Measurements from ENCODE around the gene HNRNPLL. TPM values are rescaled to one million over a fixed set of nuclear protein-coding genes. Genes with fewer than 3 reads are reported as not detected.

HNRNPLL gene
- total RNA-seq, 1 experiment from 2014 or later: 43.2 TPM

DNA sequence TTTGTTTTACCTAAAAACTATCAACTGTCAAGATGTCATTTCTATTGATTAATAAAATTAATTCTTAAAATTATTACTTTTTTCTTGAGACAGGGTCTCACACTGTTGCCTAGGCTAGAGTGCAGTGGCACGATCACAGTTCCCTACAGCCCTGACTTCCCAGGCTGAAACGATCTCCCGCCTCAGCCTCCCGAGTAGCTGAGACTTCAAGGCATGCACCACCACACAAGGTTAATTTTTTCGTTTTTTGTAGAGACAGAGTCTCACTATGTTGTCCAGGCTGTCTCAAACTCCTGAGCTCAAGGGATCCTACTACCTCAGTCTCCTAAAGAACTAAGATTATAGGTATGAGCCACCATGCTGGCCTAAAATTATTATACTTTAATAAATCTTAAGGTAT, 18.7 kb downstream of the HNRNPLL start:
- Histone ChIP-seq H3K36me3 (ENCODE audit: control insufficient read depth in 1 of 2, insufficient read depth in 2 of 2, low read length in 2 of 2) (peaks cover 6% of the 10 kb centered on the region in 2 experiments; a peak in 3 of 4 replicates), H3K27me3 (ENCODE audit: insufficient read depth, low read length) (no peaks in the 10 kb centered on the region), H3K9ac (ENCODE audit: low read length) (no peak overlapping the region), H3K4me3 (replicated peaks in 1 of 2; ENCODE audit: low read depth in 1 of 2, low read length in 2 of 2) (no peak overlapping the region), H3K27ac (ENCODE audit: low read depth, low read length) (no peak overlapping the region), H3K9me2 (ENCODE audit: insufficient read depth) (no peaks in the 10 kb centered on the region), H2AFZ (ENCODE audit: low read depth, low read length, poor library complexity, severe bottlenecking) (no peak overlapping the region), H3K4me2 (ENCODE audit: low read length) (no peak overlapping the region), H4K20me1 (ENCODE audit: insufficient read depth) (no peaks in the 10 kb centered on the region), H3K9me3 (ENCODE audit: control insufficient read depth in 1 of 2, insufficient read depth in 1 of 2, low read depth in 1 of 2, low read length in 2 of 2) (no peaks in the 10 kb centered on the region), H3K79me2 (ENCODE audit: insufficient read depth, low read length) (peaks cover 22% of the 10 kb centered on the region), H3K4me1 (ENCODE audit: control insufficient read depth in 1 of 2, insufficient read depth in 2 of 2, low read length in 2 of 2) (peaks cover 0 to 2% of the 10 kb centered on the region in 2 experiments; a peak in 2 of 4 replicates)
- POLR2A ChIA-PET: interaction anchor here (0.5 kb wide), 1 partner anchor 468 kb away, joined by 4 read pairs; no protein-coding TSS in a partner anchor
- no peak for ATAC-seq
- no peak for TF ChIP-seq RAD21 (IDR thresholded peaks at IDR 0.05; ENCODE audit: low read depth)
- no peak for TF ChIP-seq FOSL1 (IDR thresholded peaks at IDR 0.05; ENCODE audit: low read depth)
- no peak for TF ChIP-seq CTCF (IDR thresholded peaks at IDR 0.05 in 2 of 3, conservative IDR thresholded peaks at IDR 0.05 in 1 of 3; ENCODE audit: borderline replicate concordance in 1 of 3, insufficient read depth in 1 of 3, low read depth in 2 of 3, low read length in 2 of 3)
- no peak for TF ChIP-seq SP1 (IDR thresholded peaks at IDR 0.05; ENCODE audit: low read depth)
- no peak for TF ChIP-seq EZH2 (IDR thresholded peaks at IDR 0.05)
- no peak for TF ChIP-seq ZFX (IDR thresholded peaks at IDR 0.05)
- TF ChIP-seq ZNF274 (IDR thresholded peaks at IDR 0.05; ENCODE audit: low read depth, low read length): no peak
- no peak for TF ChIP-seq ELF1 (IDR thresholded peaks at IDR 0.05; ENCODE audit: borderline replicate concordance, low read depth)
- TF ChIP-seq POLR2A (IDR thresholded peaks at IDR 0.05; ENCODE audit: borderline replicate concordance, extremely low read depth, insufficient read depth, insufficient read length): no peak
- no peak for TF ChIP-seq POLR2AphosphoS5 (IDR thresholded peaks at IDR 0.05; ENCODE audit: low read depth, low read length)
- TF ChIP-seq EGR1 (IDR thresholded peaks at IDR 0.05; ENCODE audit: low read depth): no peak
- TF ChIP-seq YY1 (IDR thresholded peaks at IDR 0.05; ENCODE audit: extremely low read depth, insufficient replicate concordance, low read depth, low read length): no peak
- TF ChIP-seq CEBPB (IDR thresholded peaks at IDR 0.05; ENCODE audit: low read depth): no peak
- TF ChIP-seq SIN3A (IDR thresholded peaks at IDR 0.05; ENCODE audit: low read depth): no peak
- TF ChIP-seq EZH2phosphoT487 (IDR thresholded peaks at IDR 0.05; ENCODE audit: borderline replicate concordance): no peak
- no peak for TF ChIP-seq MAX (IDR thresholded peaks at IDR 0.05)
- no peak for TF ChIP-seq SRF (IDR thresholded peaks at IDR 0.05; ENCODE audit: low read depth)
- TF ChIP-seq ZBTB33 (IDR thresholded peaks at IDR 0.05; ENCODE audit: extremely low read depth, insufficient replicate concordance, low read length): no peak
- intact Hi-C loops (cut with micrococcal nuclease): loop anchor here (2.0 to 5.0 kb wide), 4 partner anchors 135 to 267 kb away; no protein-coding TSS in a partner anchor
- RAD21 ChIA-PET (ENCODE audit: low non-redundant PET in 1 of 2, low total read pairs in 2 of 2, uncharacterized antibody in 2 of 2, unreplicated experiment in 2 of 2): no interaction called here
- BruUV-seq (replicated peaks): no TSS peak
- CTCF ChIA-PET: interaction anchor here (1.0 kb wide), 1 partner anchor 19 kb away, joined by 3 read pairs; no protein-coding TSS in a partner anchor
- no peak for DNase-seq (ENCODE audit: low read depth, low spot score)
